DOHH2 (cell line): ENCODE measurements around the gene TMEM214.

Experiments used
- H3F3A ChIP-seq: fragments of 200-600 bp; sonication (generic), shearing (Covaris generic); 2 replicates; pipeline ENCODE4 v1.6.0; 2016; ENCODE audit warnings: antibody characterized with exemption, mild to moderate bottlenecking; ENCODE audit not compliant: control insufficient read depth, insufficient read depth
- H3K27ac ChIP-seq: fragments of 200-600 bp; sonication (generic); 2 replicates; pipeline ENCODE4 v1.5.1; 2014; ENCODE audit warnings: low read depth, mild to moderate bottlenecking, low read length, moderate library complexity
- H3K27me3 ChIP-seq: fragments of 200-600 bp; sonication (generic); 2 replicates; pipeline ENCODE4 v1.6.1; 2014; ENCODE audit warnings: mild to moderate bottlenecking, low read length, mixed read lengths; ENCODE audit not compliant: control insufficient read depth
- H3K36me3 ChIP-seq: fragments of 200-600 bp; sonication (generic); 2 replicates; pipeline ENCODE4 v1.6.1; 2014; ENCODE audit warnings: mild to moderate bottlenecking, low read length, moderate library complexity, mixed read lengths; ENCODE audit not compliant: control insufficient read depth
- H3K4me1 ChIP-seq: fragments of 200-600 bp; sonication (generic); 2 replicates; pipeline ENCODE4 v1.6.1; 2014; ENCODE audit warnings: mild to moderate bottlenecking, low read length, mixed read lengths; ENCODE audit not compliant: control insufficient read depth
- H3K4me2 ChIP-seq: fragments of 200-600 bp; sonication (generic); 2 replicates; pipeline ENCODE4 v1.6.0; 2014; ENCODE audit warnings: mild to moderate bottlenecking, low read length, moderate library complexity
- H3K4me3 ChIP-seq: fragments of 200-600 bp; sonication (generic); 2 replicates; pipeline ENCODE4 v1.5.1; 2014; ENCODE audit warnings: mild to moderate bottlenecking, low read length, mixed read lengths
- H3K79me2 ChIP-seq: fragments of 200-600 bp; sonication (generic); 2 replicates; pipeline ENCODE4 v1.6.1; 2014; ENCODE audit warnings: mild to moderate bottlenecking, low read length, mixed read lengths; ENCODE audit not compliant: control insufficient read depth
- H3K9me2 ChIP-seq: fragments of 200-600 bp; sonication (generic); replicated peaks from 2 replicates; pipeline ENCODE4 v1.6.1; 2014; ENCODE audit warnings: mild to moderate bottlenecking, low read length, mixed read lengths; ENCODE audit not compliant: control insufficient read depth
- H3K9me3 ChIP-seq: fragments of 200-600 bp; sonication (generic); 2 replicates; pipeline ENCODE4 v1.6.1; 2014; ENCODE audit warnings: antibody characterized with exemption, low read length, mixed read lengths; ENCODE audit not compliant: control insufficient read depth, insufficient read depth
- H4K20me1 ChIP-seq: fragments of 200-600 bp; sonication (generic); 2 replicates; pipeline ENCODE4 v1.6.0; 2014; ENCODE audit warnings: low read depth, mild to moderate bottlenecking, antibody characterized with exemption, low read length, moderate library complexity; ENCODE audit not compliant: control insufficient read depth, insufficient read depth
- CTCF ChIP-seq: fragments of 200-600 bp; sonication (generic); IDR thresholded peaks from one replicate; pipeline ENCODE4 v1.5.1; 2014; ENCODE audit warnings: antibody characterized with exemption, mild to moderate bottlenecking, low read depth, low read length; ENCODE audit not compliant: poor library complexity, severe bottlenecking
- EZH2phosphoT487 ChIP-seq: fragments of 200-600 bp; sonication (generic); IDR thresholded peaks from 2 replicates; pipeline ENCODE4 v1.6.1; 2017; ENCODE audit warnings: borderline replicate concordance, mild to moderate bottlenecking, antibody characterized with exemption, low read length, moderate library complexity, mixed read lengths

Gene TMEM214

DNA sequence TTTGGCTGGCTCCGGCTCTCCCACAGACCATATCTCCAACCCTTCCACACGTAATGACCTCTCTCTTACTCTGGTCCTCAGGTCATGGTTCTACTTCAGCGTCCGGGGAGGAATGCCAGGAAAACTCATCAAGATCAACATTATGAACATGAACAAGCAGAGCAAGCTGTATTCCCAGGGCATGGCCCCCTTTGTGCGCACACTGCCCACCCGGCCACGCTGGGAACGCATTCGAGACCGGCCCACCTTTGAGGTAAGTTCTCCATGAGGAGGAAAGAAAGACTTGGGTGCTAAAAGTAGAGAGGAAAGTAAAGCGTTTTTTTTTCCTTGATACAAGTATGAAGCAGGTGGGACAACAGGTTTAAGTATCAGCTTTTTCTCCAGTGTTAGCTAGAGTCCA, 20.6 kb downstream of the TMEM214 start:
- Histone ChIP-seq H4K20me1 (no peaks in the 10 kb centered on the region), H3K27ac (no peak overlapping the region), H3K36me3 (peaks cover 35% of the 10 kb centered on the region), H3K4me2 (no peak overlapping the region), H3F3A (peaks cover 2% of the 10 kb centered on the region; the same call in 1 of the 2 replicates), H3K9me2 (no peaks in the 10 kb centered on the region), H3K4me1 (peaks cover 16% of the 10 kb centered on the region), H3K27me3 (no peaks in the 10 kb centered on the region), H3K79me2 (peaks cover 4% of the 10 kb centered on the region), H3K9me3 (no peaks in the 10 kb centered on the region), H3K4me3 (no peak overlapping the region)
- no peak for TF ChIP-seq EZH2phosphoT487
- TF ChIP-seq CTCF, result no peak

- peaks cover 16% of the 10 kb centered on the region for H3K4me1 ChIP-seq
- peaks cover 4% of the 10 kb centered on the region for H3K79me2 ChIP-seq
- no peaks in the 10 kb centered on the region for H4K20me1 ChIP-seq
- TF ChIP-seq EZH2phosphoT487 (no peak), CTCF (no peak)
- peaks cover 2% of the 10 kb centered on the region; the same call in 1 of the 2 replicates for H3F3A ChIP-seq
- H3K9me3 ChIP-seq, result no peaks in the 10 kb centered on the region
- no peaks in the 10 kb centered on the region for H3K27me3 ChIP-seq
- H3K36me3 ChIP-seq, result peaks cover 35% of the 10 kb centered on the region
- no peaks in the 10 kb centered on the region for H3K9me2 ChIP-seq
- no peak overlapping the region for H3K4me3 ChIP-seq
- no peak overlapping the region for H3K27ac ChIP-seq
- no peak overlapping the region for H3K4me2 ChIP-seq
Observed at GRCh38 chr2:27053776-27054175, 21.0 kb downstream of the TMEM214 start.

DNA sequence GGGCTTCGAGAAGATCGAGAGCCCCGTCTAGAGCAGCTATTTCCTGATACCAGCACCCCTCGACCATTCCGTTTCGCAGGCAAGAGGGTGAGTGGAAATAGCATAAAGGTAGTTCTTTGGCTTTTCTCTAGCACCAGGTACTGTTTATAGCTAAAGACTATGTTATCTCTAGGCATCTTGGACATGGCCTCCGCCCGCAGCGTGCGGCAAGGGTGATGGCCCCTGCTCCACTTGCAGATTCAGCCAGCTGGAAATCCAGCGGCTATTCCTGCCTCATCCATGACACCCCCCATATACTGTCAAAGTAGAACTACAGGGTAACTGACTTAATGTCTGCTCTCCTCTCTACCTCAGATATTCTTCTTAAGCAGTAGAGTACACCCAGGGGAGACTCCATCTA, 22.0 kb downstream of the TMEM214 start:
- H3K36me3 ChIP-seq, result peaks cover 42% of the 10 kb centered on the region
- H3K4me2 ChIP-seq, result no peak overlapping the region
- H3K27me3 ChIP-seq, result no peaks in the 10 kb centered on the region
- H3K9me3 ChIP-seq, result no peaks in the 10 kb centered on the region
- H4K20me1 ChIP-seq, result no peaks in the 10 kb centered on the region
- H3K79me2 ChIP-seq, result peaks cover 4% of the 10 kb centered on the region
- H3F3A ChIP-seq, result peaks cover 2% of the 10 kb centered on the region; the same call in 1 of the 2 replicates
- no peak overlapping the region for H3K4me3 ChIP-seq
- TF ChIP-seq EZH2phosphoT487 (no peak), CTCF (no peak)
- no peaks in the 10 kb centered on the region for H3K9me2 ChIP-seq
- H3K4me1 ChIP-seq, result peaks cover 10% of the 10 kb centered on the region
- H3K27ac ChIP-seq, result no peak overlapping the region
